Ovary (tissue), 3 donors: ENCODE data around the gene LHX4.

Experiments
- EP300 ChIP-seq: sonication (generic); formaldehyde crosslinking; IDR thresholded peaks from one replicate; pipeline ENCODE4 v1.6.1; 2017; ENCODE audit warnings: antibody characterized with exemption
- POLR2A ChIP-seq: fragments of 450-650 bp; IDR thresholded peaks from one replicate; pipeline ENCODE4 v1.6.1; 2017; ENCODE audit warnings: antibody characterized with exemption, mild to moderate bottlenecking, moderate library complexity
- TF ChIP-seq, protein P1 (sequence below), 3 donors: fragments of 450-650 bp in 2 of 3; fragments of 200-600 bp in 1 of 3; IDR thresholded peaks; one replicate each; pipeline versions ENCODE4 v1.5.1 to v1.8.0; 2016 to 2022; ENCODE audit warnings: antibody characterized with exemption in 3 of 3, mild to moderate bottlenecking in 1 of 3
- donor health status: DM: no; HTN: no; CAD: no.

DNA sequence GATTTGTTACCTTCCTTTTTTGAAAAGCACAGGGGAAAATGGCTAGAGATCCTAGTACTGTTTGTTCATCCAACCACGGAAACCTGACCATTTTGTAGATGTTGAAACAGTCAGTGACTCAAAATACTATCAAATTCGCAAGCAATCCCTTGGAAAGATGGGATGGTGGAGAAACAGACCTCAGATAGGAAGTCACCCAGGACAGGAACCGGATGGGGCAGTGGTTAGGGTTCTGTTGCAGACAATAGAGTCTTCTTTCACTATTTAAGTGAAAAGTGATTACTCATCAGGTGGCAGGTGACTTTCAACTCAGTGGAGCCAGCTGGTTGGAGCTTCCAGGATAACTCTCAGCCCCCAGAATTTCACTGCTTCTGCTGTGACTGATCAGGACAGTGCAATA, 17.0 kb downstream of the LHX4 start:
- TF ChIP-seq POLR2A, result no peak
- TF ChIP-seq, protein P1, sequence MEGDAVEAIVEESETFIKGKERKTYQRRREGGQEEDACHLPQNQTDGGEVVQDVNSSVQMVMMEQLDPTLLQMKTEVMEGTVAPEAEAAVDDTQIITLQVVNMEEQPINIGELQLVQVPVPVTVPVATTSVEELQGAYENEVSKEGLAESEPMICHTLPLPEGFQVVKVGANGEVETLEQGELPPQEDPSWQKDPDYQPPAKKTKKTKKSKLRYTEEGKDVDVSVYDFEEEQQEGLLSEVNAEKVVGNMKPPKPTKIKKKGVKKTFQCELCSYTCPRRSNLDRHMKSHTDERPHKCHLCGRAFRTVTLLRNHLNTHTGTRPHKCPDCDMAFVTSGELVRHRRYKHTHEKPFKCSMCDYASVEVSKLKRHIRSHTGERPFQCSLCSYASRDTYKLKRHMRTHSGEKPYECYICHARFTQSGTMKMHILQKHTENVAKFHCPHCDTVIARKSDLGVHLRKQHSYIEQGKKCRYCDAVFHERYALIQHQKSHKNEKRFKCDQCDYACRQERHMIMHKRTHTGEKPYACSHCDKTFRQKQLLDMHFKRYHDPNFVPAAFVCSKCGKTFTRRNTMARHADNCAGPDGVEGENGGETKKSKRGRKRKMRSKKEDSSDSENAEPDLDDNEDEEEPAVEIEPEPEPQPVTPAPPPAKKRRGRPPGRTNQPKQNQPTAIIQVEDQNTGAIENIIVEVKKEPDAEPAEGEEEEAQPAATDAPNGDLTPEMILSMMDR (IDR thresholded peaks at IDR 0.05), result no peak
- no peak for TF ChIP-seq EP300
